ENCODE measurements around the gene TRAFD1.
A peak's percentile ranks its signal among the peaks of the same experiment; 100 is the strongest.

The TRAFD1 gene

DNA sequence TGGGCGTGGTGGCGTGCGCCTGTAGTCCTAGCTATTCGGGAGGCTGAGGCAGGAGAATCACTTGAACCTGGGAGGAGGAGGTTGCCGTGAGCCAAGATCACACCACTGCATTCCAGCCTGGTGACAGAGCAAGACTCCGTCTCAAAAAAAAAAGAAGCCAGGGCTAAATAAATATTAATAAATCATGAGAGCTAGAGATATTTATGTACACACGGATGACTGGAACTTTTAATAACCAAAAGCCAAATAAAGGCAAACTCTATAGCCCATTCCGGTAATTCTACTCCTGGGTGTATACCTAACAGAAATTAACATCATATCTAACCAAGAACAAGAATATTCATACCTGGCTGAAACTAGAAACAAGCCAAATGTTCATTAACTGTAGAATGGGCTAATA, 7.7 kb upstream of the TRAFD1 start:
- H3K4me3 ChIP-seq (ENCODE audit: low read depth in 1 of 2, low read length in 2 of 2), result no peak overlapping the region
- H3K9ac ChIP-seq (ENCODE audit: low read length), result no peak overlapping the region
- no peaks in the 10 kb centered on the region for H3K27me3 ChIP-seq (ENCODE audit: control insufficient read depth in 1 of 2, insufficient read depth in 2 of 2, low read length in 2 of 2)
- no peak overlapping the region for H3K27ac ChIP-seq (ENCODE audit: low read depth, low read length)
- H3K4me1 ChIP-seq (ENCODE audit: insufficient read depth, low read length), result peaks cover 22% of the 10 kb centered on the region
- no peaks in the 10 kb centered on the region for H3K9me3 ChIP-seq (ENCODE audit: low read length)
- H3K36me3 ChIP-seq (ENCODE audit: insufficient read depth, low read length), result no peaks in the 10 kb centered on the region

DNA sequence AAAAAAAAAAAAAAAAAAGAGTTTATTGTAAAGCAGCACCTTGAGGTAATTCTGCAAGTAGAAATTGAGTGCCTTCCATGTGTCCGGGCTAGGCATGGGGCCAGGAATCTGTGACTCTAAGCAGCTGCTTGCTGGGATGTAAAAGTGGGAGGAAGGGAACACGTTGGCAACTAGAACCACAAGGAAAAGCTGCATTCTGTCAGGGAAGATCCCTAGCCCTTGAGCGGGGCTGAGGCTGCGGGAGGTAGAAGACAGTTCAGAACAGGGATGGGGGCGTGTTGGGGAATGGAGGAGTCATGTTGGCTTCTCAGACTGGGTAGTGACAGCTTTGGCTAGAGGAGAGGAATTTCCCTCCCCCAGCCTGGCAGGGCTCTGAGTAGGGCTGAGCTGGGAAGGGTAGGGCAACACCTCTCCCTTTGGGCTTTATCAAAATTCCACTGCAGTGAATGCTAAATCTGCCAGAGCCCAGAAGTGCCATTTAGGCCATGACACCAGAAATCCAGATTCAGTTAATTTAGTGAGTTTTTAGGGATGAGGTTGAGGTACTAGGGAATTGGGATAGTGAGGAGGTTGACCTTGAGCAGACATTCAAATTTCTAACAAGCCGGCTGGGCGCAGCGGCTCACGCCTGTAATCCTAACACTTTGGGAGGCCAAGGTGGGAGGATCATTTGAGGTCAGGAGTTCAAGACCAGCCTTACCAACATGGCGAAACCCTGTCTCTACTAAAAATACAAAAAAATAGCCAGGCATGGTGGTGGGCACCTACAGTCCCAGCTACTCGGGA, 3.4 kb upstream of the TRAFD1 start:
- Histone ChIP-seq H3K27ac (ENCODE audit: low read depth, low read length) (peak overlapping the region; percentile 68), H3K36me3 (ENCODE audit: insufficient read depth, low read length) (no peaks in the 10 kb centered on the region), H3K4me3 (ENCODE audit: low read depth in 1 of 2, low read length in 2 of 2) (no peak overlapping the region), H3K9ac (ENCODE audit: low read length) (no peak overlapping the region), H3K4me1 (ENCODE audit: insufficient read depth, low read length) (peaks cover 35% of the 10 kb centered on the region), H3K9me3 (ENCODE audit: low read length) (no peaks in the 10 kb centered on the region), H3K27me3 (ENCODE audit: control insufficient read depth in 1 of 2, insufficient read depth in 2 of 2, low read length in 2 of 2) (no peaks in the 10 kb centered on the region)

DNA sequence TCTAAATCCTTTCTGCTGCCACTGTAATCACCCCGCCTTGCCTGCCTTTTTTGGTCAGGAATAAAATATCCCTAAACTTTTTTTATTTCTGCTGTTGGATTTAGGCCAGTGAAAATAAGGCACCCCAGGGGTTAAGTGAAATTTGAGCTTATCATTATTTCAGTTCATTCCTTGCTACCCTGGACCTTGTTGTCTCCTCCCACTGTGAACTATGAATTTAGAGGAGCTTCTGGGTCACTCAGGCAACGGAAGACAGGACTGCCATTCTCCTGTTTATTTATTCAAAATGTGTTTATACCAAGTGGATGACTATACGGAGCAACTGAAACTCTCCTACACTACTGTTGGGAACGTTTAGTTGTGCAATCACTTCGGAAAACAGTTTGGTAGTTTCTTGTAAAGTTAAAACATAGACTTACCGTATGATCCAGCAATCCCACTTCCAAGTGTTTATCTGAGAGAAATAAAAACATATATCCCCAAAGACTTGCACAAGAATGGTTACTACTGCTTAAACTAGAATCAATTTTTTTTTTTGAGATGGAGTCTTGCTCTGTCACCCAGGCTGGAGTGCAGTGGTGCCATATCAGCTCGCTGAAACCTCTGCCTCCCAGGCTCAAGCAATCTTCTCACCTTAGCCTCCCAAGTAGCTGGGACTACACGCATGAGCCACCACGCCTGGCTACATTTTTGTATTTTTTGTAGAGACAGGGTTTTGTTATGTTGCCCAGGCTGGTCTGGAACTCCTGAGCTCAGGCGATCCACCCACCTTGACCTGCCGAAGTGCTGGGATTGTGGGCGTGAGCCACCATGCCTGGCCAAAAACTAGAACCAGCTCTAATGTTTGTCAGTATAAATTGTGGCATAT, 2.3 kb upstream of the TRAFD1 start:
- no peaks in the 10 kb centered on the region for H3K27me3 ChIP-seq (ENCODE audit: control insufficient read depth in 1 of 2, insufficient read depth in 2 of 2, low read length in 2 of 2)
- peak overlapping the region; percentile 66 for H3K27ac ChIP-seq (ENCODE audit: low read depth, low read length)
- no peak overlapping the region for H3K4me3 ChIP-seq (ENCODE audit: low read depth in 1 of 2, low read length in 2 of 2)
- H3K36me3 ChIP-seq (ENCODE audit: insufficient read depth, low read length), result no peaks in the 10 kb centered on the region
- H3K9ac ChIP-seq (ENCODE audit: low read length), result no peak overlapping the region
- peaks cover 43% of the 10 kb centered on the region for H3K4me1 ChIP-seq (ENCODE audit: insufficient read depth, low read length)
- no peaks in the 10 kb centered on the region for H3K9me3 ChIP-seq (ENCODE audit: low read length)

DNA sequence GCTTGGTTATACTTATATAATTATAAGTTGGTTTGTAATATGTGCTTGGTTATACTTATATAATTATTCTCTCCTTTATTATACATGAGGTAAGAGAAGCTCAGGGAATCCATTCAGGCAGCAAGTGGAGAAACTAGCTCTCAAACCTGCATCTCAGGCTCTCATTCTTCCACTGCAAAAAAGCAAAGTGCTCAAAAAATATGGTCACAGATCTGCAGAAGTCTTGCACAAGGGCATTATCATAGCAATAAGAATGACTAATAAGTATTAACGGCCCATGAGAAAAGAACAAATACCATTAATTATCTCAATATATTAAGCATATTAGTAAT, 476 bp upstream of the TRAFD1 start:
- Histone ChIP-seq H3K4me3 (ENCODE audit: low read depth in 1 of 2, low read length in 2 of 2) (no peak overlapping the region), H3K36me3 (ENCODE audit: insufficient read depth, low read length) (no peaks in the 10 kb centered on the region), H3K27me3 (ENCODE audit: control insufficient read depth in 1 of 2, insufficient read depth in 2 of 2, low read length in 2 of 2) (no peaks in the 10 kb centered on the region), H3K9ac (ENCODE audit: low read length) (no peak overlapping the region), H3K4me1 (ENCODE audit: insufficient read depth, low read length) (peaks cover 60% of the 10 kb centered on the region), H3K9me3 (ENCODE audit: low read length) (no peaks in the 10 kb centered on the region), H3K27ac (ENCODE audit: low read depth, low read length) (no peak overlapping the region)

DNA sequence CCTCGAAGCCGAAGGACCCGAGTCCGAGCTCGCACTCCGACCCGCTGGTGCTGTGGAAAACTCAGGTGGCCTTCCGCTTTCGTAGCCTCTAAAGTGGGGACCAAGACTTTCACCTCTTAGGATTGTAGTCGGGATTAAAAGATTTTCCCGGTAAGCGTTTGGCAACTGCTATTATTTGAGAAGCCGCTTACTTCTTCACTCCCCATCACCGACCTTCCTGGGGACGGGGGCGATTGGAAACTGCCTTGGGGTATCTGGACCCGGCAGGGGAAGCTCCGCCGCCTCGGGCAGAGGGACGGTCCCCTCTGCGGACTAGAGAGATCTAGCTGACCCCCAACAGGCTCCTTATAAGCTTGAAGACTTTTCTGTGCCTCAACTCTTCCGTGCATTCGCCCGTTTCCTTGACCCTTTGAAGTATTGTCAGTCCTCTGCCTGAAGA, 659 bp downstream of the TRAFD1 start:
- Histone ChIP-seq H3K9ac (ENCODE audit: low read length) (peak overlapping the region; percentile 90), H3K9me3 (ENCODE audit: low read length) (no peaks in the 10 kb centered on the region), H3K4me1 (ENCODE audit: insufficient read depth, low read length) (peaks cover 70% of the 10 kb centered on the region), H3K27ac (ENCODE audit: low read depth, low read length) (peak overlapping the region; percentile 85), H3K27me3 (ENCODE audit: control insufficient read depth in 1 of 2, insufficient read depth in 2 of 2, low read length in 2 of 2) (no peaks in the 10 kb centered on the region), H3K36me3 (ENCODE audit: insufficient read depth, low read length) (no peaks in the 10 kb centered on the region), H3K4me3 (ENCODE audit: low read depth in 1 of 2, low read length in 2 of 2) (peak overlapping the region; percentile 66 to 84)

DNA sequence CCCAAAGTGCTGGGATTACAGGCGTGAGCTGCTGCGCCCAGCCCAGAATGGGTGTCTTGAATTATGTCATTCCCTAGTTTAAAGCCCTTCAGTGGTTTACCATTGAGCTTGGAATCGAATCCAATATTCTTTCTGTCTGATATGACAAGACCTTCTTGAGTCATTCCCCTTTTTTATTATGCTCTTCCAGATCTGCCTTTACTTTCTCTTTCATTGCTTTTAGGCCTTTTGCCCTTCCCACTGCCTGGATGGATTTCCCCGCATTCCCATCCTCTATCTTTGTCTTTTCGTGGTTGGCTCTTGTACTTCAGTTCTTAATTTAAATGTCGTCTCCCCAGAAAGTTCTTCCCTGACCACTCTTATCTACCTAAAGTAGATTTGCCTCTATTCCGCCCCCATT, 1.6 kb downstream of the TRAFD1 start:
- Histone ChIP-seq H3K4me1 (ENCODE audit: insufficient read depth, low read length) (peaks cover 74% of the 10 kb centered on the region), H3K4me3 (ENCODE audit: low read depth in 1 of 2, low read length in 2 of 2) (peak overlapping the region in 1 of 2 donors; percentile 84), H3K9ac (ENCODE audit: low read length) (no peak overlapping the region), H3K36me3 (ENCODE audit: insufficient read depth, low read length) (no peaks in the 10 kb centered on the region), H3K27ac (ENCODE audit: low read depth, low read length) (peak overlapping the region; percentile 85), H3K27me3 (ENCODE audit: control insufficient read depth in 1 of 2, insufficient read depth in 2 of 2, low read length in 2 of 2) (no peaks in the 10 kb centered on the region), H3K9me3 (ENCODE audit: low read length) (no peaks in the 10 kb centered on the region)

DNA sequence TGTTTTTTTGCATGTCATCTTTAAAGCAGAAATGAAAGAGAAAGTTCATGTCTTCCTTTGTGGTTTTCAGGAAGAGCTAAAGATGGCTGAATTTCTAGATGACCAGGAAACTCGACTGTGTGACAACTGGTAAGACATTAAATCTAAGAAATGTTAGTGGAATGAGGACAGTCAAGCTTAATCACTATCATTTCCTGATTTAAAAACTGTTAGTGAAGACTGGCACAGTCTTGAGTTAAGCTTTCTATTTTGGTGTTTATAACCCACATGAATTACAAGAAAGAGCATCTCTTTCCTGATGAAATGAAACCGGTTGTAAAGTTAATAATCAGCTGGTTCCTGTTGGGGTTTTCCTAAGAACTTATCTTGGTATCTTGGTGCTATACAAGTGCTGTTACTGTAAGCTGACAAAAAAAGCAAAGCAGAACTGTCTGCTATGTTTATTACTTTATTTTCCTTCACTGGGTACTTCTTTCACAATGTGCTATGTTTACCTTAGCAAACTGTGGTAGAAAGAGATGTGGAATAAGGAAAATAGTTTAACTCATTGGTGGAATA, 5.2 kb downstream of the TRAFD1 start:
- peak overlapping the region in 1 of 2 donors; percentile 6 for H3K4me3 ChIP-seq (ENCODE audit: low read depth in 1 of 2, low read length in 2 of 2)
- H3K9me3 ChIP-seq (ENCODE audit: low read length), result no peaks in the 10 kb centered on the region
- peak overlapping the region; percentile 20 for H3K27ac ChIP-seq (ENCODE audit: low read depth, low read length)
- H3K27me3 ChIP-seq (ENCODE audit: control insufficient read depth in 1 of 2, insufficient read depth in 2 of 2, low read length in 2 of 2), result no peaks in the 10 kb centered on the region
- H3K9ac ChIP-seq (ENCODE audit: low read length), result no peak overlapping the region
- H3K36me3 ChIP-seq (ENCODE audit: insufficient read depth, low read length), result peaks cover 12% of the 10 kb centered on the region
- peaks cover 69% of the 10 kb centered on the region for H3K4me1 ChIP-seq (ENCODE audit: insufficient read depth, low read length)

DNA sequence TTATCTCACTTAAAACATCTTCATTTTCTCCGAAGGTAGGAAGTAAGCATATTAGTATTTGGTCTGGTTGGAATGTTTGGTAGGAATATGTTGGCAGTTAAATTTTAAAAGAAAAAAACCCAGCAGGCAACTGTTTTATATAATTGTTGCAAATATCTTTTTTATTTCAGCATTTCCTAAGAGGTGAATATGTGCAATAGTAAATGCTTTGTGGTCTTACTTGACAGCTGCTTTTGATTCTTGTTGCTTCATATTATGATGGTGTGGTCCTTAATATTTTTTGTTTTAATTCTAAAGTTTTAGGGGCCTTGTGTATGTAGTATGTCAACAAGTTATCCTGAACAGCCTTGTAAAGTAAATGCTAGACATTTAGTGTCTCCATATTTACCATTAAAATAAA, 6.3 kb downstream of the TRAFD1 start:
- H3K27ac ChIP-seq (ENCODE audit: low read depth, low read length), result no peak overlapping the region
- H3K9ac ChIP-seq (ENCODE audit: low read length), result no peak overlapping the region
- peak overlapping the region in 1 of 2 donors; percentile 29 for H3K4me3 ChIP-seq (ENCODE audit: low read depth in 1 of 2, low read length in 2 of 2)
- H3K9me3 ChIP-seq (ENCODE audit: low read length), result no peaks in the 10 kb centered on the region
- peaks cover 23% of the 10 kb centered on the region for H3K36me3 ChIP-seq (ENCODE audit: insufficient read depth, low read length)
- no peaks in the 10 kb centered on the region for H3K27me3 ChIP-seq (ENCODE audit: control insufficient read depth in 1 of 2, insufficient read depth in 2 of 2, low read length in 2 of 2)
- peaks cover 62% of the 10 kb centered on the region for H3K4me1 ChIP-seq (ENCODE audit: insufficient read depth, low read length)

DNA sequence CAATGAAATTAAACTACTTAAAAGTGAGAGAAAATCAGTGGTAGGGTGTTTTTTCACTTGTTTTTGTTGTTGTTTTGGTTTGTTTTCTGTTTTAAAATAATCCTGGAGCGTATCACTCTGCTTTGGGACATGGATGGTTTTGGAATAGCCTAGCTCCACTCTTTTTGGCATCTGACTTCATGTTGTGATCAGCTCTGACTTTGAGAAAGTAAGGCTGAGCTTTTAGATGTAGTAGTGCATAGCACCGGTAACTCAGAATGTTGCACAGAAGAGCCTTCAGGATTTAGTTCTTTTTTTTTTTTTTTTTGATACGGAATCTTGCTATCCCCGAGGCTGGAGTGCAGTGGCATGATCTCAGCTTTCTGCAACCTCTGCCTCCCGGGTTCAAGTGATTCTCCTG, 8.1 kb downstream of the TRAFD1 start:
- Histone ChIP-seq H3K4me3 (ENCODE audit: low read depth in 1 of 2, low read length in 2 of 2) (no peak overlapping the region), H3K27me3 (ENCODE audit: control insufficient read depth in 1 of 2, insufficient read depth in 2 of 2, low read length in 2 of 2) (no peaks in the 10 kb centered on the region), H3K9me3 (ENCODE audit: low read length) (no peaks in the 10 kb centered on the region), H3K4me1 (ENCODE audit: insufficient read depth, low read length) (peaks cover 45% of the 10 kb centered on the region), H3K27ac (ENCODE audit: low read depth, low read length) (no peak overlapping the region), H3K36me3 (ENCODE audit: insufficient read depth, low read length) (peaks cover 30% of the 10 kb centered on the region), H3K9ac (ENCODE audit: low read length) (no peak overlapping the region)

DNA sequence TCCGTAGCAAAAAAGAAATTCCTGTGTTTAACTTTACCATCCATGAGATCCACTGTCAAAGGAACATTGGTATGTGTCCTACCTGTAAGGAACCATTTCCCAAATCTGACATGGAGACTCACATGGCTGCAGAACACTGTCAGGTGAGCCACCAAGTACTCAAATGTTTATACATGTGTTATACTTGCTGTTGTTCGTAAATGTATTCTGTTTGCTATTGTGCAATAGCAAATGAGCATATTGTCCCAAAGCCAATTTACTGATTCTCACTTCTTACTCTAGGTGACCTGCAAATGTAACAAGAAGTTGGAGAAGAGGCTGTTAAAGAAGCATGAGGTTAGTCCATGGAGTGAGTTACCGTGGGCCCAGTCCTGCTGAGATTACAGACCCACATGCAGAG, 9.4 kb downstream of the TRAFD1 start:
- H3K27ac ChIP-seq (ENCODE audit: low read depth, low read length), result no peak overlapping the region
- H3K27me3 ChIP-seq (ENCODE audit: control insufficient read depth in 1 of 2, insufficient read depth in 2 of 2, low read length in 2 of 2), result no peaks in the 10 kb centered on the region
- no peak overlapping the region for H3K4me3 ChIP-seq (ENCODE audit: low read depth in 1 of 2, low read length in 2 of 2)
- peaks cover 38% of the 10 kb centered on the region for H3K36me3 ChIP-seq (ENCODE audit: insufficient read depth, low read length)
- peaks cover 33% of the 10 kb centered on the region for H3K4me1 ChIP-seq (ENCODE audit: insufficient read depth, low read length)
- no peak overlapping the region for H3K9ac ChIP-seq (ENCODE audit: low read length)
- no peaks in the 10 kb centered on the region for H3K9me3 ChIP-seq (ENCODE audit: low read length)

DNA sequence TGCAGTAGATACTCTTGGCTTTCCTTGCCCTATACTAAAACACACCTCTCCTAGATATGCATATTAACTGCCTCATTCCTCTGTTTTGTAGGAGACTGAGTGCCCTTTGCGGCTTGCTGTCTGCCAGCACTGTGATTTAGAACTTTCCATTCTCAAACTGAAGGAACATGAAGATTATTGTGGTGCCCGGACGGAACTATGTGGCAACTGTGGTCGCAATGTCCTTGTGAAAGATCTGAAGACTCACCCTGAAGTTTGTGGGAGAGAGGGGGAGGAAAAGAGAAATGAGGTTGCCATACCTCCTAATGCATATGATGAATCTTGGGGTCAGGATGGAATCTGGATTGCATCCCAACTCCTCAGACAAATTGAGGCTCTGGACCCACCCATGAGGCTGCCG, 15.4 kb downstream of the TRAFD1 start:
- Histone ChIP-seq H3K27ac (ENCODE audit: low read depth, low read length) (no peak overlapping the region), H3K36me3 (ENCODE audit: insufficient read depth, low read length) (peaks cover 69% of the 10 kb centered on the region)

More for the DNA sequence above, 15.4 kb downstream of the TRAFD1 start:
- Histone ChIP-seq H3K9me3 (ENCODE audit: low read length) (no peaks in the 10 kb centered on the region), H3K9ac (ENCODE audit: low read length) (no peak overlapping the region), H3K27me3 (ENCODE audit: control insufficient read depth in 1 of 2, insufficient read depth in 2 of 2, low read length in 2 of 2) (no peaks in the 10 kb centered on the region), H3K4me3 (ENCODE audit: low read depth in 1 of 2, low read length in 2 of 2) (no peak overlapping the region), H3K4me1 (ENCODE audit: insufficient read depth, low read length) (no peaks in the 10 kb centered on the region)
